IMR-90 (cell line): ENCODE results near the gene UCP2.

Experiments used
- CEBPB ChIP-seq: IDR thresholded peaks from 2 replicates; pipeline ENCODE4 v1.6.1; 2012; ENCODE audit warnings: low read depth, low read length, improper control_type of control experiment
- CTCF ChIP-seq: conservative IDR thresholded peaks from 2 replicates; pipeline ENCODE4 v1.5.1; 2012; ENCODE audit warnings: mild to moderate bottlenecking, low read depth, low read length, improper control_type of control experiment
- MAZ ChIP-seq: IDR thresholded peaks from 2 replicates; pipeline ENCODE4 v1.6.1; 2012; ENCODE audit warnings: low read depth, mild to moderate bottlenecking, low read length, improper control_type of control experiment, moderate library complexity, borderline replicate concordance
- POLR2A ChIP-seq: IDR thresholded peaks from 2 replicates; pipeline ENCODE4 v1.6.1; 2012; ENCODE audit warnings: mild to moderate bottlenecking, low read depth, low read length
- RAD21 ChIP-seq: IDR thresholded peaks from 2 replicates; pipeline ENCODE4 v1.6.1; 2012; ENCODE audit warnings: low read length, improper control_type of control experiment

- no peak for TF ChIP-seq CTCF
- TF ChIP-seq POLR2A = no peak
- no peak for TF ChIP-seq CEBPB
- TF ChIP-seq MAZ = no peak
- TF ChIP-seq RAD21 = no peak
Measured at GRCh38 chr11:73946798-73947458, 35.7 kb downstream of the UCP2 start.
